HG02970 (cell line): ENCODE results near the gene TBR1.

Source experiments
- ATAC-seq: cut with Tn5 transposase; IDR thresholded peaks from one replicate; pipeline ENCODE4 v1.9.1; 2021; ENCODE audit warnings: mild to moderate bottlenecking, moderate library complexity, moderate number of reproducible peaks; ENCODE audit not compliant: unreplicated experiment, low FRiP score

The TBR1 gene

DNA sequence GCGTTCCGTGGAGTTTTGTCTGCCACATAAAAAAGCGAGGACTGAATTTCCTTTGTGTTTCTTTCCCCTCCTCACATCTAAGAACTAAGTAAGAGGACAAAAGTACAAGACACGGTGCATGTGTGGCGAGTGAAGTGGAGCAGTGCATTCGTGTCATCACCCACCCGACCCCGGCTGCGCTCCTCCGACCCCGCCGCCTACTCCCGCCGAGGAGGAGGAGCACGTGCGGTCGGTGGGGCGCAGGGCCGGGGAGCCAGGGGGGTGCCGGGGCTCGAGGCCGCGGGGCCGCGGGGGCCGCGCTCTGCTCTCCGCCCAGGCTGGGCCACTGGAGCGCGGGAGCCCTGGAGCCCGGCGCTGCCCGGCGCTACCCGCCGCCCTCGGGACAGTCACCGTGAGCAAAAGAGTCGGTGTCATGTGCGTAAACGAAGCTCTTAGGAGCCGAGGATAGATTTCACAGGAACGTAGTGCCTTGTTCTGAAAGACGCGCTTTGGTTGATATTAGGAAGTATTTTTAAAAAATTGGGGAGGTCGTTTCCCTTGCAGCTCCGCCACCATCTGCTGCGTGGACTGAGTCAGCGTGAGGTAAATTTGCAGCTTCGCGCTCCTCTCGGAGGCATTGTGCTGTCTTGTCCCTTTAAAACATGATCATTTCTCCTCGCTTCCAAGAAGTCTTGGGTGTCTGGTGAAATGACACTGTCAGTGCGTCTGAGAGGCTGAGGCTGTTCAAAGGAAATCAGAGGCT lies 11.0 kb downstream of the TBR1 start:
- no peak for ATAC-seq

DNA sequence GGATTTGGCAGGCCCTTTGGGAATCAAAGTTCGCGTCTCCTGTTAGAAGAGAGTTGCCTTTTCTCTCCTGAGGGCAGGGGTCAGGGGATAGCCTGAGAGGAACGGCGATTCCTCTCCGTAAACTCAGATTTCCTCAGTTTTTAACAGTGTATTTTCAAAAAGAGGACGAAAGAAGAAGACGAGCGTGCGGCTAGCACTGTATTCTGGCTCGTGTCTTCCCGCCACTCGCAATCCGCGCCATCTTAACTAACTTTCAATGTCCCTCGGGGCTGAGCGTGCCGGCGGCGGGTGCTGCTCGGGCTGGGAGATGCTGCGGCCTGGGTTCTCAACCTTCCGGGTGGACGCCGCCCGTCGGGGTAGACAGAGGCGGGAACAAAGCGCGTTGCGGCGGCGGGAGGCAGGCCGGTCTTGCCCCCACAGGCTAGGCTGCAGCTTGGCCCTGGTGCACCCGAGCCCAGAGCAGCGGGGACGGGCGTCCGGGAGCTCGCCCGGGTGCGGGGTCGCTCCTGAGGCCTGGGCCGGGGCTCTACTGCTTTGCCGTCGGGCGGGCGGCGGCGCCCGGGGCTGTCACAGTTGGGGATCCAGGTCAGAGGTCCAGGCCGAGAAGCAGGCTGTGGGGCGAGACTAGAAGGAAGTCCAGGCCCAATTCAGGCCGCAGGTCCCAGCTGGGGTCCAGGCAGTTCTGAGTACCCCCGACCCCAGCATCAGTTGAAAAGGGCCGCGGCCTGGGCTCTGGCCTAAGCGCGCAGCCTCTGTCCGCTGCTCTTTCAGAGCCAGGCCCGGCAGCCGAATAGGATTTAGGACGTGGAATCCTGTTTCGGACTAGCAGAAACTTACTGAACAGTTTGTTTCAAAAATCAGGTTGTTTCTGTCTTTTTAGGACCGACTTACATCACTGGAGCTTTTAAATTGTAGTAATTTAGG lies 11.8 kb downstream of the TBR1 start:
- no peak for ATAC-seq

DNA sequence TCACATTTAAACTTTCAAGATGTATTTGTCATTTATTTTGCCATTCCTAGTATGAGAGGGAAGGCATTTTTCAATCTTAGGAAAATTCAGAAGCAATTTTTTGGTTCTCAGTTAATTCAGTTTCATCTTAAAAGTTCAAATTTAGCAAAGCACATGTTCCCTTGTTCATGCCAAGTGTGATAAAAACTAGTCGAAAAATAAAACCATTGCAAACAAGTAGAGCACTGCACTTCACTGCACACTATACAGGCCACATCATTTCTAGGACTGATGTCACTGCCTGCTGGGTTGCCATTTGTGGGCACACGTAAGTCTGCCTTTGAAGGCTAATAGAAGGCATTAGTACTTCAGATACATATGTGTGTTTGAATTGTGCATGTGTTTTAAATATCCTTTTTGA lies 14.3 kb downstream of the TBR1 start:
- no peak for ATAC-seq

DNA sequence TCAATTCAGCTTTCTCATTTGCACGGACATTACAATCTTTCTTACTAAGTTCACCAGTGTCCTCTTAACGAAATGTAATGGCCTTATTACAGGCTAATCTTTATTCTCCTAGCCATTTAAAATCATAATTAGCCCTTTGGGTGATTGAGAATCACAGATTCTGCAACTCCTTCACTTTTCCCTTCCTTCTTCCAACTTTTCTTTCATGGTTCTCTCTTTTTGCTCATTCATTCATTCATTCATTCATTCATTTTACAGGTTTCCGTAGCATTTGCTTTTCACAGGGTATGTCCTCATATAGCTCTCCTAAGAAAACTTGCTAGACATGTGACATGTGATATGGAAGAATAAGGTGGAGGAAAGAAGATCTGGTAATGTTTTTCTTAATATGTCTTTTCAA lies 16.0 kb downstream of the TBR1 start:
- no peak for ATAC-seq

DNA sequence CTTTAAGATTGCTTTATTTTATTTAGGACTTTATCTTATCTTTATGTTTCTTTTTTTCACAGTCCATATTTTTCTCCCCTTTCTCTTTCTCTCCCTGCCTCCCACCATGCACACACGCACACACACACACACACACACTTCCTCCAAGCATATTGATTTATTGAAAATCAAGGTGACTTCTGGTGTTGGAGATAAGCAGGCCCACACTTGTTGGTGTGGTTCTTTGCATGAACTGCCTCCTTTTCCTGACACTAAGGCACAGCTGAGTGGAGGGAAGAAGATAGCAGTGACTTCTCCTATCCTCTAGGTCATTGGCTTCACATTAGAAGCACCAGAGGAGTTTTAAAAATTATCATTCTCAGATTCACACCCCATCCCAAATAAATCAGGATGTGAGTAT lies 18.0 kb downstream of the TBR1 start:
- ATAC-seq = no peak

DNA sequence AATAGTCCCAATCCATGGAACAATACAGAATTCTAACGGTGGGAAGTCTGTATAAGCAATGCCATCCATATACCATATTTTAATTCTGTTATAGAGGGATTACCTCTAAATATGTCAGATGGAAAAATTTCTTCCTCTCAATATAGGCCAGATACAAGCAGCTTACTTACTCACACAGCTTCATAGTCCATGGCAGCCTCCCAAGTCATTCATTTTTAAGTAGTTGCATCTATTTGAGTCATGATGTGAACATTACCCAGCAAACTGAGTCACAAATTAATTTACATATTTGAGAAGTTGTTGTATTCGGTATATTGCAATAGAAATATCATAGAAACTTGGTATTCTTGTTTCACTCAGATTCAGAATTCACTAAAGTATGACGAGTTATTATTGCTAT lies 20.3 kb downstream of the TBR1 start:
- no peak for ATAC-seq

DNA sequence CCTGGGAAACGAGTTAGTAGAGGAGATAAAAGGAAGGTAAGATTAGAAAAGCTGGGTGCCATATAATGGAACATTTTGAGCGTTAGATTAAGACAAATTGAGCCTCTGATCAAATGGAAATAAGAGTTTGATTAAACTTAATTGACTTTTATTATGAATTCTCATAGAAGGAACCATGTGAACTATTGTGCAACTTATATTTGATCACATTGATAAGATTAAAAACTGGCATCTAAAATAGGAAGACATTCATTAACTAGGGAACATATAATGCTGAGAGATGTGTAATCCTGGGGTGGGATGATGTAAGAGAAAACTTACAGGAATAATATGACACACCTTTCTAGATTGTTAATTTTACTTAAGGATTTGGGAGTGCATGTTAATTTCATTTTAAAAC lies 22.5 kb downstream of the TBR1 start:
- no peak for ATAC-seq

DNA sequence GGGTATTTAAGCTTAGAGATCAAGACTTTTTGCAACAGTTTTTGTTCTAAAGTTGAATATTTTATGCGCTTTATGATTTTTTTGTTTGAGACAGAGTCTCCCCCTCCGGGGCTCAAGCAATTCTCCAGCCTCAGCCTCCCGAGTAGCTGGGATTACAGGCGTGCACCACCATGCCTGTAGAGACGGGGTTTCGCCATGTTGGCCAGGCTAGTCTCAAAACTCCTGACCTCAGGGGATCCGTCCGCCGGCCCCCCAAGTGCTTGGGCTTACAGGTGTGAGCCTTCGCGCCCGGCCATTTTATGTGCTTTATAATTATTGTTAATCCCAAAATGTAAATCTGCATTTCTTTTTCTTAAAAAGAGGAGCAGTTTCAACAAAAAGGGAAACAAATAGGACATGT lies 29.0 kb downstream of the TBR1 start:
- ATAC-seq = no peak

DNA sequence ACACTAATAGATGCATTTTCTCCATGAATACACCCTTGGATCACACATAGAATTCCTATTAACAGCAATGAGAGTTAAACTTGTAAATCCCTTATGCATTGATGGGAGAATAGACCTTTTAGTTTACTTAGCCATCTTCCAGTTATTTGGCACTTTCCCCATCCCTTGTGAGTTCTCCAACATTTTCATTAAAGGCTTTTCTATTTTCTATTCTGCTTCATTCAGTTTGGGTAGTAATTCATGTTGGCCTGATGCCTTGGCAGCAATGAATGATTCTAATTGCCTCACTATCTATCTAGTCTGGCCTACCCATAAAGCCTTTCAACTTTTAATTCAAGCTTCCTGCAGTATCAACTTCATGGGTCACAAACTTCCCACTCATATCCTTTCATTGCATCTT lies 32.3 kb downstream of the TBR1 start:
- no peak for ATAC-seq

DNA sequence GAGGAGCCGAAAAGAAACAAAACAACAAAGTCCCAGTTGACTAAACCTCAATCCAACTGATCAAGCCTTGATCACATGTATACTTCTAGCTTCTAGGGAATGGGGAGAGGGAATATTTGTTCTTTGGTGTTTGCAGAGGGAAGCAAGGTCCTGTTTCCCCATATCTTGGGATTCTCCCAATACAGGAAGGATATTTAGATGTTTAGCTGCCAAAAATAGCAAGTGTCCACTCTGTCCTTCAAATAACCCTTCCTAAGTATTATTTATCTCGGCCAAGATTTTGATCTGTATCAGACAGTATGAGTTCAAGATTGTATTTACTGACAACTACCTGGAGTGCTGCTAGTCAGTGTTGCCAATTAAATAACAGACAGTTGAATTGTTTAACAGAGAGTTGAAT lies 55.5 kb downstream of the TBR1 start:
- ATAC-seq = no peak

DNA sequence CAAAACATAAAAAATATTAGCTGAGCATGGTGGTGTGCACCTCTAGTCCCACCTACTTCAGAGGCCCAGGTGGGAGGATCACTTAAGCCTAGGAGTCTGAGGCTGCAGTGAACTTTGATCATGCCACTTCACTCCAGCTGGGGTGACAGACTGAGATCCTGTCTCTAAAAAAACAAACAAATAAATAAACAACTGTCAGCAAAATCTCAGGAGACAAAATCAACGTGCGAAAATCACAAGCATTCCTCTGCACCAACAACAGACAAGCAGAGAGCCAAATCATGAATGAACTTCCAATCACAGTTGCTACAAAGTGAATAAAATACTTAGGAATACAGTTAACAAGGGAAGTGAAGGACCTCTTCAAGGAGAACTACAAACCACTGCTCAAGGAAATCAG lies 58.8 kb downstream of the TBR1 start:
- no peak for ATAC-seq
